NCI-H1105 treated with DMSO at 0.1 percent for 48 hours (cell line): ENCODE measurements around the gene ZNF417.
"Not testable (repeated sequence)": the region's sequence is repeated elsewhere in the genome, so short reads cannot be mapped to it uniquely, and the experiment has no call there.

Experiments
- DNase-seq: peaks from one replicate; lab custom pipeline; 2025; lab: John Stamatoyannopoulos, UW

The ZNF417 gene

GRCh38 chr19:57916168-57916995 lies at the start of gene ZNF417:
Gene ZNF417 (minus strand): TSS chr19:57916592. CDS start chr19:57916411, 181 bp downstream.
- DNase-seq, result peak; percentile 96

GRCh38 chr19:57964761-57965160 lies 48.4 kb upstream of the ZNF417 start:
- no peak for DNase-seq

DNA sequence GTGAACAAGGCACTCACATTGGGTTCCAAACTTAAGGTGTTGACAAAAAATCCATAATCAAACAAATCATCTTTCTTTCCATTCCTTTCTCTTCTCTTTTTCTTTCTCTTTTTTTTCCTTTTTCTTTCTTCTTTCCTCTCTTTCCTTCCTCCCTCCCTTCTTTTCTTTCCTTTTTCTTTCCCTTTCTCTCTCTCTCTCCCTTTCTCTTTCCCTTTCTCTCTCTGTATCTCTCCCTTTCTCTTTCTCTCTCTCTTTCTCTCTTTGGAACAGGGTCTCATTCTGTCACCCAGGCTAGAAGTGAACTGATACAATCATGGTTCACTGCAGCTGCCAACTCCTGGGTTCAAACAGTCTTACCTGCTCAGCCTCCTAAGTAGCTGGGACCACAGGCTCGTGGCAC lies 45.4 kb upstream of the ZNF417 start:
- DNase-seq, result no peak

GRCh38 chr19:57954996-57955395 lies 38.6 kb upstream of the ZNF417 start:
- no peak for DNase-seq

DNA sequence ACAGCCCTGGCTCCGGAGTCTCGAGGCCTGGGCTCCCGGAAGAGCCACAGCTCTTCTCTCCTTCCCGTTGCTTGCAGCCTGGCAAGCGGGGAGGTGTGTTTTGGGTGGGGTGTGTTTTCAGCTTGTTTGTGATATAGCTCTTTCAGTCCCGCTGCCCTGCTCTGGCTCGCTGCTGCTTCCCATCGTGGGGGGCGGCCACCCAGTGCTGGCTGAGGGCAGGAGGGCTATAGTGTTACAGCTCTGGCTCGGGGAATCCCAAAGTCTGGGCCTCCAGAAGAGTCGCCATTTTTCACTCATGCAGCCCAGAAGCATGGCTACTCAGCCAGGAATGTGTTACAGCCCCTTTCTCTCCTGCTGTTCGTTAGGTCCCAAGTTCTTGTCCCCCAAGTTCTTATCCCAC lies 33.3 kb upstream of the ZNF417 start:
- DNase-seq, result no peak

DNA sequence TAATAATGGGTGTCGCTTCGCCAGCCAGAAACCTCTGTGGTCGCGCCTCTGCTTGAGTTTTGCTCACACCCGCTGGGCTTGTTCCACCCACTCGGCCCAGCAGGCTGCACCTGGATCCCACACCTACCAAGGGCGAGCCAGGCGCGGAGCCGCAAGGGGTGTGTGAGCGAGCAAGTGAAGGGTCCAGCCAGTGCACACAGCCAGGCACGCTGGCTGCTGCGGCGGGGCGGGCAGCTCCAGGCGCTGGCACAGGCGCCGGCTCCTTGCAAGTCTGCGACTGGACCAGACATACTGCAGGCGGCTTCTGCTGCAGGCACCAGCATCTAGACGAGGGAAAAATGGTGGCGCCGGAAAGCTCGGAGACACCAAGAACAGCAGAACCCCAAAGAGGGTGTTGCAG lies 32.9 kb upstream of the ZNF417 start:
- DNase-seq, result no peak

- peak; percentile 66 for DNase-seq
Observed at GRCh38 chr19:57947419-57948134, 31.2 kb upstream of the ZNF417 start, which contains the start of gene ZNF256. Gene ZNF256 (minus strand): TSS chr19:57947706. CDS start chr19:57947474, 232 bp downstream.

DNA sequence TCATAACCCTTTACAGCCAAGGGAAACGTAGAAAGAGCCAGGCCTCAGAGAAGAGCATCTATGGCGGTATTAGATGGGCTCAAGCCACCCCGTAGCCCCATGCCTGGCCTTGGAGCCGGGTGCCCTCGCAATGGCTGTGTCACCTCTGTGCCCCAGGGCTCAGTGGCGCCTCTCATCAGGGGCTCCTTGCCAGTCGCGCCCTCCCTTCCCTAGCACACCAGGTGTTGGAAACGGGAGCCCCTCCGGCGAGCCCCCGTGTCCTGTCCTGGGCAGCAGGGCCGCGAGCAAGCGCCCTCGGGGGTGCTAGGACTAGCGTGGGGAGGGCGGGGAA lies 30.7 kb upstream of the ZNF417 start:
- no peak for DNase-seq

DNA sequence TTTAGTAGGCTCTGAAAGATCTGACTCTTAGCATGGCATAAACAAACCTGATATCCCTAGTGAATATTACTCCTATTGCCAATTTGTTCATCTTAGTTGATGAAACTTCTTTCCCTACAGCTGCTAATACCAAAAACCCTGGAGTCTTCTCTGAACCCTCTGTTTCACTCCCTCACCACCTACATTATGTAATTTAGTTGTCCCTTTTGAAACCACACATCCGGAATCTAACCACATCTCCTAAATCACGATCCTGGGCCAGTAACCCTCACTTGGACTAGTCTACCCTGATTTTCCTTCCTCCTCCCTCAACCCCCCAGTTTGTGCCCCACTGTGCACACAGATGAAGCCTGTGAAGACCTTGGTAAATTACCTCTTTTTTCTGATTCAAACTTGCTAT lies 29.9 kb upstream of the ZNF417 start:
- no peak for DNase-seq

- no peak for DNase-seq
Observed at GRCh38 chr19:57941593-57941992, 25.2 kb upstream of the ZNF417 start.

DNA sequence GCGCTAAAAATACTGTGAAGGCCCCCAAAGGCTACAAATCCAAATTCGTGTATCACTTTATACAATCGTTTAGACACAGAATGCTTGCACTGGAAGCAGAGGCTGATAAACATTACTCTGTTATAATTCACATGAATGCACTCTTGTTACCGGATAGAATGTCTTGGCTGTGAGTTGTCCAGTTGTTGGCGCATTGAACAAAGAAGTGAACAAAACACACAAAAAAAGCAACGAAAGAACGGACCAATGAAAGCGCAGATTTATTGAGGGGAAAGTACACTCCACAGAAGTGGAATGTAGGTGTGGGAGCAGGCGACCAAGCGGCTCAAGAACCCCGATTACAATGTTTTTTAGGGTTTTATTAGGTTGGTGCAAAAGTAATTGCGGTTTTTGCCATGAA lies 19.3 kb upstream of the ZNF417 start:
- DNase-seq, result no peak

DNA sequence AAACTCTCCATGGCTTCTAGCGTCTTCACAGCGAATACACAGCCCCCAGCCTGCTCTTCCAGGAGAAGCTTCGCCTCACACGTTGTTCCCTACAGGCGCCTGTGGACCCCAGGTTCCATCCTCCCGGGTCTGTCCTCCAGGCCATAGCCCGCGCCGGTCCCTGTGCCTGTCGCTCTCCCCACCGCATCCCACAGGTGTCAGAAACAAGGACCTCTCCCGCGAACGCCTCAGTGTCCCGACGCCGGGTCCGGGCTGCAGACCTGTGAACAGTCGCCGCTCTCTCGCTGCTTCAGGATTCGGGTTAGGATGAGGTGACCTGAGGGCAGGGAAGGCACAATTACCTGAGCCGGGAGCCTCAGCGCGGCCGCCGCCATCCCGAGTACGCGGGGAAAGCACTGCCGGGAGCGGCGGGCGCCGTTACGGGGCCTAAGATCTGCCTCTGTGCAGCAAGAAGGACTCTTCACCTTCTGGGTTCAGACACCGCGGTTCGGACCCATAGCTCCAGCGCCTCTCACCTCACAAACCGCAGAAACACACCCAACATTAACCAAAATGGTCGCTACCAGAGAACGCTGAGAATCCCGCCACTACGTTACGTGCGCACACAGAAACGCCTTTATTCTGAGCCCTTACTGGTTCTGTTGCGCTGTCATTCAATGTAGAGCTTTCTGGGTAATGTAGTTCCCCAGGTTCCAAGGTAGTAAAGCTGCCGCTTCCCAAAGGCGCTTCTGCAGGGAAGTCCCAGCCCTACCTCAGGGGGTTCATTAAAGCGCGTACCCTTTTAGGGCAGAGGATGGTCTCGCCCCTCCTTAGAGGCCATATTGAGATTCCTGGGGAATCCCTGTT lies 18.7 kb upstream of the ZNF417 start, which contains the start of gene ZNF418:
ZNF418 (minus strand) TSS at position 583 of the 846 bp plus-strand sequence. CDS start 1,580 bp downstream, outside the sequence.
- DNase-seq, result no peak

- DNase-seq, result no peak
Observed at GRCh38 chr19:57927587-57927986, 11.2 kb upstream of the ZNF417 start.

DNA sequence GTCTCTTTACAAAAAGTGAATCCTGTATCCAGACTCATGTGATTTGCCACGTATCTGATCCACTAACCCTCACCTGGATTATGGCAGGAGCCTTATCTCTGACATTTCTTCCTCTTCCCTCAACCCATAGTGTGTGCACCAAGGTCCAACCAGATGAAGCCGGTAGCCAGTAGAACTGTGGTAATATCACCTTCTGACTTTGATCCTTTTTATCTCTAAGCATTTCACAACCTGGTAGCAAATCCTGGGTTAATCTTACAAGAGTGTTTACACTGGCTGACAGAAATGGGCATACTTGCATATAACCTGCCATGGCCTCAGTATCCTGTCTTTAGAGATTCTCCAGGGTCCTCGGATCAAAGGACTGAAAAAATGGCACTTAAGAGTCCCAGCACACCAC lies 1.9 kb downstream of the ZNF417 start:
- no peak for DNase-seq

DNA sequence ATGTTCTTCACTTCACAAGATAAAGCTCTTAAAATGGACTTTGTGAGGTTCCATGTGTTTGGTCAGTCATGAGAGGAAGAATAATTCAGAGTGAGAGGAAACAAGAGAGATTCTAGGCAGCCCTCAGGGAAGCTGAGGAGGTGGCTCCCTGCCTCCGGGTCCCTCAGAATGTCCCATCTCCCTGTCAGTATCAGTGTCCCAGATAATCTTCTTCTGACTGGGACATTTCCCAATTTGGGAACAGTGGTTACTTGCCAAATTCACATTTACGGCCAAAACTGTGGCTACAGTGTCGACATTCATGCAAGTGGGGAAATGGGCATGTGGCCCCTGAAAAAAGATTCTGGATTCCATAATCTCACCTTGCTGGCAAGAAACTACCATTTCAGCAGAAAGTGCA lies 9.0 kb downstream of the ZNF417 start:
- no peak for DNase-seq

- no peak for DNase-seq
Observed at GRCh38 chr19:57905258-57905657, 11.1 kb downstream of the ZNF417 start.

GRCh38 chr19:57903618-57904184 lies 12.7 kb downstream of the ZNF417 start:
- no peak for DNase-seq

DNA sequence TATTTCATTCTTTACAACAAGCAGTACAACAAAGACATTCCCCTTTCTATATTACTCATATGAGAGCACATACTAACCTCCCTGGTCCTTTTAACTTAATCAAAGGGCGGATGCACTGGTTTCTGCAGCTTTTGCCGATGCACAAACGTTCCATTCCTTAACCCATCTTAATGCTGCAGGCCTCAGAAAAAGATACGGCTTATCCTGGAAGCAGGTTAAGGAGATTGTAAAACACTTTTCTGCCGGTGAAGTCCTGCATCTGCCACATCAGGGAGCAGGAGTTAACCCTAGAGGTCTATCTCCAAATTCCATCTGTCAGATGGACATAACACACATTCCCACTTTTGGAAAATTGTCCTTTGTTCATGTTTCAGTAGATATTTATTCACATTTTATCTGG lies 16.1 kb downstream of the ZNF417 start:
- no peak for DNase-seq

DNA sequence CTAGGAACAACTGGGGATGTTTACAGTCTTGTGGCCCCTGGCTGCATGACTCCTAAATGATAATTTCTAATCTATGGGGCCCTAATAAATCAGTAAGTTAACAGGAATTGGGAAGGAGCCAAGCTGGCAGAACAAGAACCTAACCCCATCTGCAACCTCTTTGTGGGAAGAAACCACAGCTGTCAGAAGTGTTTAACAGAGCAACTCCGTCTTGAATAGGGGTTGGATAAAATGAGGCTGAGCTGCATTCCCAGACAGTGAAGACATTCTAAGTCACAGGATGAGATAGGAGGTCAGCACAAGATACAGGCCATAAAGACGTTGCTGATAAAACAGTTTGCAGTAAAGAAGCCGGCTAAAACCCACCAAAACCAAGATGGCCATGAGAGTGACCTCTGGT lies 25.7 kb downstream of the ZNF417 start:
- DNase-seq, result not testable (repeated sequence)

- peak; percentile 80 for DNase-seq
Observed at GRCh38 chr19:57888560-57889231, 27.7 kb downstream of the ZNF417 start, which contains the start of gene ZNF814. Gene ZNF814 (minus strand): TSS chr19:57889037. CDS start chr19:57888802, 235 bp downstream.

DNA sequence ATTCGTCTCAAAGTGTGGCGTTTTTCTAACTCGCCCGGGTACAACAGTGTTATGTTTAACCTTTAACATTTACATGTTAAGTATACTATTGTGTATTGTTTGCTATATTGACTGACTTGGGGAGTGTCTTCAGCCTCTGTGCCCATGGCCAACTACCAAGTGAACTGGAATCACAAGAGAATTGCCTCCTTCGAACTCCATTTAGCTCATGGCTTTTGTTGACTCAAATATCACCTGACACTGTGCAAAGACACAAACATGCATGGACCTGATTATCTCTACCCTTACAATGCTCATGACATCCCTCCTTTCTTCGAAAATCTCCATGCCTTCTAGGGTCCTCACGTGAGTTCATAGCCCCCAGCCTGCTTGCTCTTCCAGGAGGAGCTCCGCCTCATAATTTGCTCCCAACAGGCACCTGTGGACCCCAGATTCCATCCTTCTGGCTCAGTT lies 28.3 kb downstream of the ZNF417 start:
- peak; percentile 21 for DNase-seq
